Neuronal stem cell (in vitro differentiated cells): ENCODE results near the gene GLB1L2.

ENCODE experiments used
- DNase-seq: peaks from one replicate; pipeline ENCODE4 v3.0.0-alpha.2; 2013; ENCODE audit warnings: low spot score
- H2AFZ ChIP-seq: one replicate; pipeline ENCODE4 v1.6.1; 2013; ENCODE audit warnings: mild to moderate bottlenecking, low read length, inconsistent platforms
- H2AK5ac ChIP-seq: 2 replicates; pipeline ENCODE4 v1.6.1; 2013; ENCODE audit warnings: low read depth, mild to moderate bottlenecking, inconsistent platforms, low read length, moderate library complexity, mixed read lengths
- H2BK120ac ChIP-seq: 2 replicates; pipeline ENCODE4 v1.6.1; 2013; ENCODE audit warnings: low read depth, mild to moderate bottlenecking, inconsistent platforms, low read length, moderate library complexity, mixed read lengths
- H2BK12ac ChIP-seq: one replicate; pipeline ENCODE4 v1.6.1; 2013; ENCODE audit warnings: low read length, inconsistent platforms
- H2BK15ac ChIP-seq: 2 replicates; pipeline ENCODE4 v1.6.1; 2013; ENCODE audit warnings: mild to moderate bottlenecking, low read length, inconsistent platforms, mixed read lengths
- H2BK5ac ChIP-seq: one replicate; pipeline ENCODE4 v1.6.1; 2013; ENCODE audit warnings: inconsistent platforms, mild to moderate bottlenecking, low read length, moderate library complexity
- H3K14ac ChIP-seq: one replicate; pipeline ENCODE4 v1.6.1; 2013; ENCODE audit warnings: low read length, inconsistent platforms
- H3K18ac ChIP-seq: 2 replicates; pipeline ENCODE4 v1.6.1; 2013; ENCODE audit warnings: low read length, inconsistent platforms
- H3K23ac ChIP-seq: 2 replicates; pipeline ENCODE4 v1.6.1; 2013; ENCODE audit warnings: low read depth, mild to moderate bottlenecking, mixed read lengths, low read length, inconsistent platforms; ENCODE audit not compliant: poor library complexity
- H3K27ac ChIP-seq: replicated peaks from 3 replicates; pipeline ENCODE4 v1.5.1; 2013; ENCODE audit warnings: low read length, inconsistent platforms
- H3K27me3 ChIP-seq, 3 experiments: 2 replicates each; pipeline ENCODE4 v1.6.1; 2013; ENCODE audit warnings: low read length in 3 of 3, mild to moderate bottlenecking in 2 of 3, inconsistent platforms in 1 of 3, low read depth in 1 of 3, mixed read lengths in 1 of 3, moderate library complexity in 1 of 3; ENCODE audit not compliant: control insufficient read depth in 3 of 3, insufficient read depth in 3 of 3
- H3K36me3 ChIP-seq, 2 donors: replicated peaks in 1 of 2; 2 replicates each; pipeline ENCODE4 v1.6.1; 2013; ENCODE audit warnings: low read length in 2 of 2; ENCODE audit not compliant: control insufficient read depth in 2 of 2, insufficient read depth in 2 of 2
- H3K4ac ChIP-seq: 2 replicates; pipeline ENCODE4 v1.6.1; 2013; ENCODE audit warnings: inconsistent platforms, mild to moderate bottlenecking, low read length, moderate library complexity
- H3K4me1 ChIP-seq, 2 donors: 1 replicate in 1 of 2; 2 replicates in 1 of 2; pipeline ENCODE4 v1.6.1; 2013; ENCODE audit warnings: low read length in 2 of 2, low read depth in 1 of 2; ENCODE audit not compliant: control insufficient read depth in 2 of 2, insufficient read depth in 1 of 2
- H3K4me2 ChIP-seq: one replicate; pipeline ENCODE4 v1.6.1; 2013; ENCODE audit warnings: mild to moderate bottlenecking, low read length, inconsistent platforms; ENCODE audit not compliant: insufficient read depth, poor library complexity, severe bottlenecking
- H3K4me3 ChIP-seq, 2 donors: 2 replicates each; pipeline ENCODE4 v1.5.1; 2013; ENCODE audit warnings: low read length in 2 of 2, mild to moderate bottlenecking in 2 of 2, inconsistent platforms in 1 of 2, moderate library complexity in 1 of 2
- H3K79me1 ChIP-seq: one replicate; pipeline ENCODE4 v1.6.1; 2013; ENCODE audit warnings: low read depth, mild to moderate bottlenecking, inconsistent platforms, low read length, moderate library complexity
- H3K9ac ChIP-seq: one replicate; pipeline ENCODE4 v1.6.1; 2013; ENCODE audit warnings: mild to moderate bottlenecking, low read depth, low read length, inconsistent platforms; ENCODE audit not compliant: poor library complexity
- H3K9me3 ChIP-seq, 2 donors: replicated peaks in 1 of 2; 2 replicates each; pipeline versions ENCODE3 to v1.6.1; 2013; ENCODE audit warnings: low read length in 2 of 2, mild to moderate bottlenecking in 2 of 2, inconsistent platforms in 1 of 2, low read depth in 1 of 2, mixed read lengths in 1 of 2, moderate library complexity in 1 of 2; ENCODE audit not compliant: control insufficient read depth in 2 of 2, insufficient read depth in 1 of 2
- H4K8ac ChIP-seq: one replicate; pipeline ENCODE4 v1.6.1; 2013; ENCODE audit warnings: low read depth, mild to moderate bottlenecking, inconsistent platforms, low read length, moderate library complexity
- H4K91ac ChIP-seq: one replicate; pipeline ENCODE4 v1.6.1; 2013; ENCODE audit warnings: low read length, low read depth, mild to moderate bottlenecking, inconsistent platforms; ENCODE audit not compliant: poor library complexity
- WGBS, 2 donors: extraction: QIAGEN DNeasy Blood & Tissue Kit; methylation state at CpG; one replicate each; pipeline ENCODE4 v1.1.7; 2013; ENCODE audit warnings: missing lambda C conversion rate in 2 of 2, mixed read lengths in 1 of 2; ENCODE audit not compliant: insufficient read length in 2 of 2, insufficient replicate concordance in 1 of 2; ENCODE audit errors: extremely low coverage in 2 of 2; 5-methylcytosine and 5-hydroxymethylcytosine counted together

Gene GLB1L2

GRCh38 chr11:134289789-134290188 is 42.0 kb upstream of the GLB1L2 start:
- Histone ChIP-seq H3K36me3 (no peaks in the 10 kb centered on the region), H3K9ac (no peak overlapping the region), H2AFZ (peak overlapping the region; percentile 60), H4K91ac (no peak overlapping the region), H3K4me1 (no peaks in the 10 kb centered on the region), H3K4me2 (no peak overlapping the region), H3K23ac (no peak overlapping the region), H2BK5ac (no peak overlapping the region), H2BK120ac (no peak overlapping the region), H3K4me3 (no peak overlapping the region), H2BK15ac (no peak overlapping the region), H3K4ac (no peak overlapping the region), H3K79me1 (no peaks in the 10 kb centered on the region), H3K27me3 (peaks cover 0 to 35% (median 0%) of the 10 kb centered on the region in 3 experiments), H3K14ac (no peak overlapping the region), H3K27ac (no peak overlapping the region), H2BK12ac (no peak overlapping the region), H2AK5ac (no peak overlapping the region), H3K9me3 (no peaks in the 10 kb centered on the region), H4K8ac (no peak overlapping the region), H3K18ac (peak overlapping the region; percentile 48)
- WGBS, 2 donors, result no CpG with 5 or more reads among the region's 12 CpGs
- DNase-seq, result no peak

- Histone ChIP-seq H4K8ac (no peak overlapping the region), H3K4me2 (no peak overlapping the region), H3K27ac (no peak overlapping the region), H3K18ac (no peak overlapping the region), H3K4me3 (no peak overlapping the region), H4K91ac (no peak overlapping the region), H3K4me1 (no peaks in the 10 kb centered on the region), H2AK5ac (no peak overlapping the region), H3K36me3 (no peaks in the 10 kb centered on the region), H3K9me3 (no peaks in the 10 kb centered on the region), H3K27me3 (peaks cover 0 to 36% (median 0%) of the 10 kb centered on the region in 3 experiments), H2AFZ (no peak overlapping the region), H2BK120ac (no peak overlapping the region), H3K23ac (no peak overlapping the region), H3K79me1 (no peaks in the 10 kb centered on the region), H3K9ac (no peak overlapping the region), H2BK12ac (no peak overlapping the region), H2BK15ac (no peak overlapping the region), H3K4ac (no peak overlapping the region), H2BK5ac (no peak overlapping the region), H3K14ac (no peak overlapping the region)
- DNase-seq, result no peak
- WGBS, 2 donors, result no CpG with 5 or more reads among the region's 7 CpGs
Observed at GRCh38 chr11:134290646-134291045, 41.1 kb upstream of the GLB1L2 start.

GRCh38 chr11:134291196-134291595 is 40.6 kb upstream of the GLB1L2 start:
- peaks cover 0 to 36% (median 0%) of the 10 kb centered on the region in 3 experiments for H3K27me3 ChIP-seq
- no CpG with 5 or more reads among the region's 6 CpGs for WGBS, 2 donors
- H4K91ac ChIP-seq, result no peak overlapping the region
- H2AK5ac ChIP-seq, result no peak overlapping the region
- no peak overlapping the region for H3K23ac ChIP-seq
- no peak overlapping the region for H2BK5ac ChIP-seq
- H2BK15ac ChIP-seq, result no peak overlapping the region
- no peak overlapping the region for H3K18ac ChIP-seq
- no peak overlapping the region for H3K14ac ChIP-seq
- no peak overlapping the region for H3K27ac ChIP-seq
- no peak overlapping the region for H2BK120ac ChIP-seq
- H3K9ac ChIP-seq, result no peak overlapping the region
- H3K4me1 ChIP-seq, result no peaks in the 10 kb centered on the region
- no peak overlapping the region for H2BK12ac ChIP-seq
- H3K79me1 ChIP-seq, result no peaks in the 10 kb centered on the region
- H3K36me3 ChIP-seq, result no peaks in the 10 kb centered on the region
- H3K9me3 ChIP-seq, result no peaks in the 10 kb centered on the region
- no peak for DNase-seq
- H2AFZ ChIP-seq, result no peak overlapping the region
- H3K4me2 ChIP-seq, result no peak overlapping the region
- H4K8ac ChIP-seq, result no peak overlapping the region
- H3K4ac ChIP-seq, result no peak overlapping the region
- no peak overlapping the region for H3K4me3 ChIP-seq

GRCh38 chr11:134292661-134293060 is 39.1 kb upstream of the GLB1L2 start:
- Histone ChIP-seq H3K36me3 (no peaks in the 10 kb centered on the region), H3K4me2 (no peak overlapping the region), H3K9me3 (no peaks in the 10 kb centered on the region), H4K91ac (no peak overlapping the region), H3K4me1 (no peaks in the 10 kb centered on the region), H3K4ac (no peak overlapping the region), H2BK120ac (no peak overlapping the region), H3K27ac (no peak overlapping the region), H3K18ac (peak overlapping the region; percentile 28), H2BK5ac (no peak overlapping the region), H3K9ac (peak overlapping the region; percentile 70), H4K8ac (no peak overlapping the region), H2BK15ac (no peak overlapping the region), H3K23ac (peak overlapping the region; percentile 65), H3K14ac (no peak overlapping the region), H2AK5ac (peak overlapping the region; percentile 46), H3K79me1 (no peaks in the 10 kb centered on the region), H2AFZ (no peak overlapping the region), H2BK12ac (no peak overlapping the region), H3K4me3 (no peak overlapping the region), H3K27me3 (peaks cover 0 to 36% (median 0%) of the 10 kb centered on the region in 3 experiments)
- DNase-seq, result no peak
- no CpG with 5 or more reads among the region's 15 CpGs for WGBS, 2 donors
